HG02642 (cell line): ENCODE results near the gene GIT2.
"Not testable (repeated sequence)": the region's sequence is repeated elsewhere in the genome, so short reads cannot be mapped to it uniquely, and the experiment has no call there.

Experiments
- ATAC-seq: cut with Tn5 transposase; IDR thresholded peaks from one replicate; pipeline ENCODE4 v1.9.1; 2021; ENCODE audit warnings: mild to moderate bottlenecking; ENCODE audit not compliant: unreplicated experiment, poor library complexity

Gene GIT2

GRCh38 chr12:109951136-109951535 is 45.0 kb downstream of the GIT2 start:
- no peak for ATAC-seq

- ATAC-seq, result no peak
Observed at GRCh38 chr12:109950625-109951024, 45.5 kb downstream of the GIT2 start.

- ATAC-seq, result no peak
Observed at GRCh38 chr12:109949089-109949488, 47.1 kb downstream of the GIT2 start.

- ATAC-seq, result no peak
Observed at GRCh38 chr12:109948368-109948767, 47.8 kb downstream of the GIT2 start.

GRCh38 chr12:109947521-109947920 is 48.6 kb downstream of the GIT2 start:
- no peak for ATAC-seq

GRCh38 chr12:109946913-109947312 is 49.3 kb downstream of the GIT2 start:
- no peak for ATAC-seq

- no peak for ATAC-seq
Observed at GRCh38 chr12:109946505-109946904, 49.7 kb downstream of the GIT2 start.

- ATAC-seq, result no peak
Observed at GRCh38 chr12:109944561-109945359, 51.4 kb downstream of the GIT2 start.

- ATAC-seq, result no peak
Observed at GRCh38 chr12:109943811-109944210, 52.4 kb downstream of the GIT2 start.

GRCh38 chr12:109940339-109940923 is 55.7 kb downstream of the GIT2 start:
- ATAC-seq, result no peak

- ATAC-seq, result no peak
Observed at GRCh38 chr12:109939504-109939903, 56.7 kb downstream of the GIT2 start.

- ATAC-seq, result no peak
Observed at GRCh38 chr12:109938947-109939346, 57.2 kb downstream of the GIT2 start.

- no peak for ATAC-seq
Observed at GRCh38 chr12:109937371-109937770, 58.8 kb downstream of the GIT2 start.

GRCh38 chr12:109934026-109934425 is 62.1 kb downstream of the GIT2 start:
- ATAC-seq, result no peak

- no peak for ATAC-seq
Observed at GRCh38 chr12:109932878-109933503, 63.2 kb downstream of the GIT2 start.

GRCh38 chr12:109931143-109931542 is 65.0 kb downstream of the GIT2 start:
- no peak for ATAC-seq

GRCh38 chr12:109930028-109930800 is 66.0 kb downstream of the GIT2 start:
- ATAC-seq, result no peak

- not testable (repeated sequence) for ATAC-seq
Observed at GRCh38 chr12:109929326-109929725, 66.8 kb downstream of the GIT2 start.

GRCh38 chr12:109928058-109928656 is 68.0 kb downstream of the GIT2 start:
- no peak for ATAC-seq

GRCh38 chr12:109927622-109928021 is 68.5 kb downstream of the GIT2 start:
- ATAC-seq, result no peak
